GM18498 (cell line): Measurements from ENCODE around the gene NAT16.
"Not testable (repeated sequence)": the region's sequence is repeated elsewhere in the genome, so short reads cannot be mapped to it uniquely, and the experiment has no call there.

ENCODE experiments used
- ATAC-seq: cut with Tn5 transposase; IDR thresholded peaks from one replicate; pipeline ENCODE4 v1.9.1; 2021; ENCODE audit warnings: mild to moderate bottlenecking, moderate library complexity; ENCODE audit not compliant: unreplicated experiment

NAT16 gene

GRCh38 chr7:101132626-101133600 is 47.2 kb downstream of the NAT16 start:
- ATAC-seq: not testable (repeated sequence)

GRCh38 chr7:101129603-101130117 is 50.4 kb downstream of the NAT16 start:
- ATAC-seq: no peak

- no peak for ATAC-seq
These were observed 51.9 kb downstream of the NAT16 start for GRCh38 chr7:101128040-101128834.

- no peak for ATAC-seq
These were observed 52.5 kb downstream of the NAT16 start for GRCh38 chr7:101127460-101128039.

GRCh38 chr7:101126651-101127459 is 53.2 kb downstream of the NAT16 start, which contains the start of gene SERPINE1:
Gene SERPINE1 (plus strand): TSS chr7:101127104. CDS start chr7:101128394, 1,290 bp downstream.
- ATAC-seq: peak; percentile 59

GRCh38 chr7:101125989-101126650 is 54.0 kb downstream of the NAT16 start:
- ATAC-seq: peak; percentile 75

- ATAC-seq: no peak
These were observed 55.6 kb downstream of the NAT16 start for GRCh38 chr7:101124376-101125056.

GRCh38 chr7:101123703-101124068 is 56.4 kb downstream of the NAT16 start:
- ATAC-seq: no peak

GRCh38 chr7:101122933-101123702 is 57.0 kb downstream of the NAT16 start:
- no peak for ATAC-seq

- no peak for ATAC-seq
These were observed 57.8 kb downstream of the NAT16 start for GRCh38 chr7:101121991-101122932.

- not testable (repeated sequence) for ATAC-seq
These were observed 58.5 kb downstream of the NAT16 start for GRCh38 chr7:101121631-101121990.
